ENCODE results near the gene MRPS15.
"Not testable (repeated sequence)": the region's sequence is repeated elsewhere in the genome, so short reads cannot be mapped to it uniquely, and the experiment has no call there.

MRPS15 gene

DNA sequence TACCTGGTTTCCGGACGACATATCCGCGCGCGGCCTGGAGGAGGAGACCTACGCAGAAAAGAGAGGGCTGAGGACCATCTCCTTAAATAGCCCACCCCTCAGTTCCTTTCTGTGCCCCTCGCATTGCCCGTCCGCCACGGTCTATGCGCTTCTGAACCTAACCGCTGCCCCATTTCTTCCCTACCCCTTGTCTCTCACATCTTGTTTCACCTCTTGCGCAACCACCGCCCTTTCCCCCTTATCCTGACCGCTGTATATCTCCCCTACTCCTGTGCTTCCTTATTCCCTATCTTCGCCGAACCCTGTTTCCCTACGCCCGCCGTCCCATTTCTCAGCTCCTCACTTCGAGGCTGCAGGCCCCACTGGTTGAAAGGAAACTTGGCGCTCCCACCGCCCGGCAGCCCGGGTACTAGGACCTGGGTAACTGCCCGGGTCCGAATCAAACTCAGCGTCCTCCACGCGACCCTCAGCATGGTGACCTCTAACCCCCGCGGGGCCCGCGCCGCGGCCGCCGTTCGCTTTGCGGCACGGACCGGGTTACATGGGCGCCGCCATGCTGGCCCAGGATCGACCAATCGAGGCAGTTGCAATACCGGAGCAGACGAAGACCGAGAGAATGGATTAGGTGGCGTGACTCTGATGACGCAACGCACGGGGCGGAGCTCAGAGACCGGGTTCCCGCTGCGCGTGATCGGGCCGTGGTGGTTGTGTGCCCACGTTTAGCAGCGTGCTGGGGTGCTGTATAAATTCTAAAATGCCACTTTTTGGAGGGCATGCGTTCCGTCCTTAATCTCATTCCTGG is at the start of gene MRPS15:
TSS of gene MRPS15 (minus strand) at position 582 of the 802 bp plus-strand sequence. CDS start at position 473, 109 bp downstream.
- peak; percentile 90 for DNase-seq (ENCODE audit: low spot score)

DNA sequence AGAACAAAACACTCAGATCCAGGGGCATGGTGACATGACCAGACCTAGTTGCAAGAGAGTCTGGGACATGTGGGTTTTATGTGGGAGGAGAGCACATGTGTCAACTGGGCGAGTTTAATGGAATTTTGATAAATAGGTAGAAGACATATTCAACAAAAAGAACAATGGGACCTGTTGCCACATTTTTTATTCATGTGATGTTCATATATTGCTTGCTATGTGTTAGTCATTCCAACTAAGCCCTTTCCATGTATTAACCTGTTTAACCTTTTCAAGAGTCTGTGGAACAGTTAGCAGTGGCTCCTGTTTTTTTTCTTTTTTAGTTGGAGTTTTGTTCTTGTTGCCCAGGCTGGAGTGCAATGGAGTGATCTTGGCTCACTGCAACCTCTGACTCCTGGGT is 48.7 kb upstream of the MRPS15 start:
- DNase-seq (ENCODE audit: low spot score) = no peak

DNA sequence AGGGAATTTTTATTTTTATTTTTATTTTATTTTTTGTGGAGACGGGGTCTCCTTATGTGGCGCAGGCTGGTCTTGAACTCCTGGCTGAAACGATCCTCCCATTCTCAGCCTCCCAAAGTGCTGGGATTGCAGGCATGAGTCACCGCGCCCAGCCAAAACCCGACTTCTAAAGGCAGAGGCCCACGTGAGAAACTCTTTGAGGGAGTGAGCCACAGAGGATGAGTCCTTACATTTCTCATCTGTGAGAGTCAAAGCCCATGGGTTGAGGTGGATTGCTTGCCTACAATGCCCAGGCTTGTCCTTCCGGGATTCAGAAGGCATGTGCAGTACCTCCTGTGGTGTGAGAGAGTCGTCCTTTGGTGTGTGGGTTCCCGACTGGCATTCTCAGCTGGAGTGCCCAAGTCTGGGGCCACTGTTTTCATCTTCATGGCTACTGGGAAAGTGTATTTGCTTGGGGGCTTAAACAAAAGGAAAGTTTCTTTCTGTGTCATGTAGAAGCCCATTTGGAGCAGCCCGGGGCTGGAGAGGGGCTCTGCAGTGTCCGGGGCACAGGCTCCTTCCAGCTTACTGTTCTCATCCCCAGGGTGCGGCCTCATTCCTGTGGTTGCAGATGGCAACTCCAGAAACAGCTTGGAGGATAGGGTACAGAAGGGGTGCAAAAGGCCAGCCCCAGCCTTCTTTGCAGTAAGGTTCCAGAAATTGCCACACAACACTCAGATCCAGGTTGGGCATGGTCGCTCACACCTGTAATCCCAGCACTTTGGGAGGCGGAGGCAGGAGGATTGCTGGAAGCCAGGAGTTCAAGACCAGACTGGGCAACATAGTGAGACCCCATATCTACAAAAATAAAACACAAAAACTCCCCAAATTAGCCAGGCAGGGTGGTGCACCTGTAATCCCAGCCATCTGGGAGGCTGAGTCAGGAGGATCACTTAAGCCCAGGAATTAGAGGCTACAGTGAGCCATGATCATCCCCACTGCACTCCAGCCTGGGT is 47.9 kb upstream of the MRPS15 start:
- peak; percentile 26 for DNase-seq (ENCODE audit: low spot score)

DNA sequence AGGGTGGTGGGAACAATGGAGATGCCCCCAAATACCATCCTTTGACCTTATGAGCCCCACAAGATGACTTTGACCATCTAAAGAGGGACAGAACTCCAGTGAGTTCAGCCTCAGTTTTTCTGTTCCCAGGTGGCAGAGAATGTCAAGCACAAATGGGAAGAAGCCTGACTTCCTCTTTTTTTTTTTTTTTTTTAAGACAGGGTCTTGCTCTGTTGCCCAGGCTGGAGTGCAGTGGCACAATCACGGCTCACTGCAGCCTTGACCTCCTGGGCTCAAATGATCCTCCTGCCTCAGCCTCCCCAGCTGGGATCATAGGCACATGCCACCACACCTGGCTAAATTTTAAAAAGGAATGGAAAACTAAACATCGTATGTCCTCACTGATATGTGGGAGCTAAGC is 47.0 kb upstream of the MRPS15 start:
- DNase-seq (ENCODE audit: low spot score) = not testable (repeated sequence)

DNA sequence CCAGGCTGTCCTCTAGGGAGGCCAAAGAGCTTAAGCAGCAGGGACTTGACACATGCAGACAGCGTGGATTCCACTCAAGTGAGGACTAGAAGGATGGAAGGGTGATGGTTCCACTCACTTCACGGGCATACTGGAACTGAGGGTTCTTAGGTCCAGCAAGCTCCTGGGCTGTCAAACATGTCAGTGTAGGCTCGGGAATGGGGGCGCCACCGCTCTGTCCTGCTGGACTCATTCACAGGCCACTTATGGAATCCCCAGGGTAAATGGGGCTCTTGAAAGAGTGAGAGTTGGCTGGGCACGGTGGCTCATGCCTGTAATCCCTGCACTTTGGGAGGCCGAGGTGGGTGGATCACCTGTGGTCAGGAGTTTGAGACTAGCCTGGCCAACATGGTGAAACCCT is 46.2 kb upstream of the MRPS15 start:
- no peak for DNase-seq (ENCODE audit: low spot score)

DNA sequence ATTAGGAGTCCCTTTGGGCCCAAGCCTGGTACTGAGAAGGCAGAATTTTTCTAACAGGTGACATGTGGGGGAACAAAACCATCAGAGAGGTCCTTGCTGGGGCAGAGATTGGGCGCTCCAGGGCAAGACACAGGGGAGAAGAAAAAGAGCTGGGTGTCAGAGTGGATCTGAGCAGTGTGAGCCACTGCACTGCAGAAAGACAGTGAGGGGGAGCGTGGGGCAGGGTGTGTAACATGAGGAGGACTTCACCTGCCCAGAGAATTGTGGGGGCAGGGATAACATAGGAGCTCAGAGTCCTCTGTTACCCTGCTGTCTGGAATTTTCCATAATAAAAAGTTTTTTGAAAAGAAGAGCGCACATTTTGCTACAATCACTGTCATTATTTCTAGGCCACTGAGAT is 44.1 kb upstream of the MRPS15 start:
- no peak for DNase-seq (ENCODE audit: low spot score)

DNA sequence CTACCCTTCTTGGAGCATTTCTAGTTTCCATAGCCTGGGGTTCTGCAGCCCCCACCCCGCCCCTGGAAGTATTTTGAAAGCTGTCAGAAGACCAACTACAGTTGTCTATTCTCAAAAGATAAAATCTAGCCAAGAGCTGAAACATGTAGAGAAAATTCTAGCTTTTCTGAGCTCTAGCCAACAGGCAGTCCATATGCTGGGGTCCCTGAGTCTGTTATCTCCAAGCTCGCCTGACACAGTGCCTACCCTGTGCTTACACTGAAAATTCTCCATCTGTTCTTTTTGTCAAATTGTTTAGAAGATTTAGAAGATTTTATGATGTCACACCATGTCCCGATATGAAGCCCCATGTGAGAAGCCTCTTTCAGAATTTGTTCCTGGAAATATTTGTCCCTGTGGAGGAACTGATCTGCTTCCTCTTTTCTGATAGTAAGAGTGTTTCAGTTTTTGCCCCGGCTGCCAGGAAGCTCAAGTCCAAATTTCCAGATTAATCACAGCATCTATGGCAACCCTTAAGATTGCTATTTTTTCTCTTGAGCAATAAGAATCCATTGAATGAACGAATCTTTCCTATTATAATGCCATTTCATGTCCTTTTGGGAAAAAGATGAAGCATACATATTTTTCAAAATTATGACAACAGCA is 42.2 kb upstream of the MRPS15 start:
- no peak for DNase-seq (ENCODE audit: low spot score)

DNA sequence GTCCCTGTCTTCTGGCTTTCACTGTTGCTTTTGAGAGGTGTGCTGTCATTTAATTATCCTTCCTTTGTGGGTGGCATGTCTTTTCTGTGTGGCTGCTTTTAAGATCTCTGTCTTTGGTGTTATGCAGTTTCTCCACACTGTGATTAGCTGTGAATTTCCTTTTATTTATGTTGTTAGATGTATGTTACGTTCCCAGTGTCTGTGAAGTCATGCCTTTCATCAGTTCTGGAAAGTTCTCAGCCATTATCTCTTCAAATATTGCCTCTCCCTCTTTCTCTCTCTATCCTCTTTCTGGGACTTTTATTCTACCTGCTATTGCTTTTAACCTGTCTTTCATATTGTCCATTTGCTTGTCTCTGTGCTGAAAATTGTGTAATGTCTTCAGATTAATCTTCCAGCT is 39.5 kb upstream of the MRPS15 start:
- DNase-seq (ENCODE audit: low spot score) = no peak

DNA sequence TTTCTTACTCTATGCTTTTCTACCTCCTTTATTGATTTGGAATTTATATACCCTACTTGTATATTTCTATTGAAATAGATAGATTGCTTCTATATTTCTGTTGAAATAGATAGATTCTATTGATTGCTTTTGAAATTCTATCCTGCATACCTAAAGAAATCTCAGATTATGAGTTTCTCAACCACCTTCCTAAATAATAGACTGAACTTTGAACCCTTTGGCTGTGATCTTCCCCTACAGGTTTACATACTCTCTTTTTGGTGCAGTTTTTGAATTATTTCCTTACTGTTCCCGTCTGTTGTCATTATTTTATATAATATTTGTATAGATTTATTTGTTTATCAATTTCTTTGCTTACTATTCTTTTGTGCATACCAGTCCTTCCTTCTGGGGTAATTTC is 39.0 kb upstream of the MRPS15 start:
- no peak for DNase-seq (ENCODE audit: low spot score)

DNA sequence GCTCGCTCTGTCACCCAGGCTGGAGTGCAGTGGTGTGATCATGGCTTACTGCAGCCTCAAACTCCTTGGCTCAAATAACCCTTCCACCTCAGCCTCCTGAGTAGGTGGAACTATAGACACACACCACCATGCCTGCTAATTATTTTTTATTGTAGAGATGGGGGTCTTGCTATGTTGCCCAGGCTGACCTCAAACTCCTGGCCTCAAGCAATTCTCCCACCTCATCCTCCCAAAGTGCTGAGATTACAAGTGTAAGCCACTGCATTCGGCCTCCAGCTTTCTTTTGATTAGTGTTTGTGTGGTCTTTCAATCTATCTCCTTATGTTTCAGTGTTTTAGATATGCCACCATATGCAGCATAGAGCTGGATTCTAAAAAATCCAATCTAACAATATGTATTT is 38.4 kb upstream of the MRPS15 start:
- no peak for DNase-seq (ENCODE audit: low spot score)

DNA sequence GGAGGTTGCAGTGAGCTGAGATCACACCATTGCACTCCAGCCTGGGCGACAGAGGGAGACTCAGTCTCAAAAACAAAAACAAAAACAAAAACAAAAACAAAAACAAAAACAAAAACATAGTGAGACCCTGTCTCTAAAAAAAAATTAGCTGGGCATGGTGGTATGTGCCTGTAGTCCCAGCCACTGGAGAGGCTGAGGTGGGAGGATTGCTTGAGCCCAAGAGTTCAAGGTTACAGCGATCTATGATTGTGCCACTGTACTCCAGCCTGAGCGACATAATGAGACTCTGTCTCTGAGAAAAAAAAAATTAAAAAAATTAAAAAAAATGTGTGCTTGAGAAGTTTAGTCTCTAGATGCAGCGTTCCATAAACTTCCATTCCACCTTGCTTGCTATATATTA is 37.7 kb upstream of the MRPS15 start:
- not testable (repeated sequence) for DNase-seq (ENCODE audit: low spot score)

DNA sequence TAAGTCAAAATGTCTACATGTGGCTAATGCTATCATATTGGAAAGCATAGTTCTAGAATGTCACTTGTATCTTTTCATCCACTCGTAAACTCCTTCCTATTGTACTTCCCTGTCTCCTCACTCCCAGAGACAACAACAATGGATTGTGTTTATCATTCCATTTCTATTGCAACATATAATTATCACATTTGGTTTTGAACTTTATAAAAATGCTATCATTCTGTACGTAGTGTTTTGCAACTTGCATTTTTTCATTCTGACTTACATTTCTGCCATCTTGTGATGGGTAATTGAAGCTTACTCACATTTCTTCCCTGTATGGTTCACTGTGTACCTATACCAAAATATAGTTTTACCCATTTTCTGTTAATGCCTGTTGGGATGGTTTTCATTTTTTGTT is 33.0 kb upstream of the MRPS15 start:
- DNase-seq (ENCODE audit: low spot score) = no peak

DNA sequence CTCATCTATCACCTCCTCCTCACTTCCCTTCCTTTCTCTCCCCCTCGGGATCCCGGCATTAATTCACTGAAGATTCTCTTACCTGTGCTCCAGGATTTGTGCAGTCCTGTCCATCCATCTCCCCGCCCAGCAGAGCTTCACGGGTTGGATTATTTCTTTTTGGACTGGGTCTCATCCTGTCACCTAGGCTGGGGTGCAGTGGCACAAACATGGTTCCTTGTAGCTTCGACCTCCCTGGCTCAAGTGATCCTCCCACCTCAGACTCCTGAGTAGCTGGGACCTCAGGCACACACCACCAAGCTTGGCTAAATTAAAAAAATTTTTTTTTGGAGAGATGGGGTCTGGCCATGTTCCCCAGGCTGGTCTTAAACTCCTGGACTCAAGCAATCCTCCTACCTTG is 30.8 kb upstream of the MRPS15 start:
- DNase-seq (ENCODE audit: low spot score) = no peak

DNA sequence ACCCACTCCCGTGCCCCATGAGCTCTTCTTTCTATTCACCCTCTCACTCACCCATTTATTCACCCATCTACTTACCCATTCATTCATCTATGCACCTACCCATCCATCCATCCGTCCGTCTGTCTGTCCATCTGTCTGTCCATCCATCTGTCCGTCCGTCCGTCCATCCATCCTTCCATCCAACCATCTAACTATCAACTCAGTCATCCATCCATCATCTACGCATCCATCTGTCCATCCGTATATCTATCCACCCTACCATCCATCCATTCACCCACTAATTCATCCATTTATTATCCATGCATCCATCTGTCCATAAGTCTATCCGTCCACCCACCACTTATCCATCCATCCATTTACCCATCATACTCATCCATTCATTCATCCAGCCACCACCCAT is 29.3 kb upstream of the MRPS15 start:
- no peak for DNase-seq (ENCODE audit: low spot score)

DNA sequence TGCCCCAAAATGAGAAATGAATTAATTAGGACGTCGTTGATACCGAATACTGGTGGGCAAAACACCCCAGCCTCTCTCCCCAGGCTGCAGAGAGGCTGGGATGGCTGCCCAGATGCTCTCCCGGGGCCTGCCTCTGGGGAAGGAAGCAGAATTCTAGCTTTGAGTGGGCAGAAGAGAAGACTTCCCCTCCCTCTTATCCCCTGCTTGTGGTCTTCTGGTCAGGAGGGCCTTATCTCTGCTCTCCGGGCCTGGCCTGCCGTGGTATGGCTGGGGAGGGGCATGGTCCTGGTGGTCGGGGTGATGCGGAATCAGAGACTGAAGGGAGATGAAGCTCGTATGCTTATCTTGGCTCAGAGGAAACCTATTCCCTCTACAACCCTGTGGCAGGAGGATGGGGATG is 28.3 kb upstream of the MRPS15 start:
- no peak for DNase-seq (ENCODE audit: low spot score)

DNA sequence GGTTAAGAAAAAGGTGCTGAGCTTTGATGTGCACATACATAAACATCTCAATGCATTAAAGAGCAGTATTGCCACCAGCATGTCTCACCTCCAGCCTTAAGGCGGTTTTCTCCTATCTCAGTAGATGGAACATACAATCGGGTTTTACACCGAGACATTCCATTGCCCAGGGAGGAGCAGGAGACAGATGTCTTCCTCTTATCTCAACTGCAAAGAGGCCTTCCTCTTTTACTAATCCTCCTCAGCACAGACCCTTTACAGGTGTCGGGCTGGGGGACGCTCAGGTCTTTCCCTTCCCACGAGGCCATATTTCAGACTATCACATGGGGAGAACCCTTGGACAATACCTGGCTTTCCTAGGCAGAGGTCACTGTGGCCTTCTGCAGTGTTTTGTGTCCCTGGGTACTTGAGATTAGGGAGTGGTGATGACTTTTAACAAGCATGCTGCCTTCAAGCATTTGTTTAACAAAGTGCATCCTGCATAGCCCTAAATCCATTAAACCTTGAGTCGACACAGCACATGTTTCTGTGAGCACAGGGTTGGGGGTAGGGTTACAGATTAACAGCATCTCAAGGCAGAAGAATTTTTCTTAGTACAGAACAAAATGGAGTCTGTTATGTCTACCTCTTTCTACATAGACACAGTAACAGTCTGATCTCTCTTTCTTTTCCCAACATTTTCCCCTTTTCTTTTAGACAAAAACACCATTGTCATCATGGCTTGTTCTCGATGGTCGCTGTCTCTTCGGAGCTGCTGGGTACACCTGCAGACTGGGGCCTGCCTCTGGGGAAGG is 25.3 kb upstream of the MRPS15 start:
- not testable (repeated sequence) for DNase-seq (ENCODE audit: low spot score)

DNA sequence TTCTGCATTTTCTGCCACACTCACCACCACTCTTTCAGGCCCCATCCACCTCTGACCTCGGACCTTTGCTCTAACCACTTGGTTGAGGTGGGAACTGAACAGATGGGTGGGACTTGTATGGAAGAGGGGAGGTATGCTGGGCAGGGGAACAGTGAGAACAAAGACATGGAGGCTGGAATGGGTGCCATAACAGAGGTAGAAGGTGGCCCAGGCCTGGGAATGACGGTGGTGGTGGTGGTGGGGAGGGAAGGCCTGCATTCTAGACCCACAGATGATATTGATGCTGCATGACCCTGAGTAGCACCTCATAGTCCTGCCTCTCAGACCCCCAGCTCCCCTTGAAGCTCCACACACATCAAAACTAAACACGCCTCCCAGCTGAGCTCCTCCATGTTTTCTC is 23.7 kb upstream of the MRPS15 start:
- no peak for DNase-seq (ENCODE audit: low spot score)

DNA sequence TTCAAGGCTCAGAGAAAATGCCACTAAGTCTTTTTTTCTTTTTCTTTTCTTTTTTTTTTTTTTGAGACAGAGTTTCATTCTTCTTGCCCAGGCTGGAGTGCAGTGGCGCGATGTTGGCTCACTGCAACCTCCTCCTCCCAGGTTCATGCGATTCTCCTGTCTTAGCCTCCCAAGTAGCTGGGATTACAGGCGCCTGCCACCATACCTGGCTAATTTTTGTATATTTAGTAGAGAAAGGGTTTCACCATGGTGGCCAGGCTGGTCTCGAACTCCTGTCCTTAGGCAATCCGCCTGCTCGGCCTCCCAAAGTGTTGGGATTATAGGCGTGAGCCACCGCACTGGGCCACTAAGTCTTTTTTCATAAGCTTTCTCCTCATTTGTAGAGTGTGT is 23.1 kb upstream of the MRPS15 start:
- DNase-seq (ENCODE audit: low spot score) = not testable (repeated sequence)

DNA sequence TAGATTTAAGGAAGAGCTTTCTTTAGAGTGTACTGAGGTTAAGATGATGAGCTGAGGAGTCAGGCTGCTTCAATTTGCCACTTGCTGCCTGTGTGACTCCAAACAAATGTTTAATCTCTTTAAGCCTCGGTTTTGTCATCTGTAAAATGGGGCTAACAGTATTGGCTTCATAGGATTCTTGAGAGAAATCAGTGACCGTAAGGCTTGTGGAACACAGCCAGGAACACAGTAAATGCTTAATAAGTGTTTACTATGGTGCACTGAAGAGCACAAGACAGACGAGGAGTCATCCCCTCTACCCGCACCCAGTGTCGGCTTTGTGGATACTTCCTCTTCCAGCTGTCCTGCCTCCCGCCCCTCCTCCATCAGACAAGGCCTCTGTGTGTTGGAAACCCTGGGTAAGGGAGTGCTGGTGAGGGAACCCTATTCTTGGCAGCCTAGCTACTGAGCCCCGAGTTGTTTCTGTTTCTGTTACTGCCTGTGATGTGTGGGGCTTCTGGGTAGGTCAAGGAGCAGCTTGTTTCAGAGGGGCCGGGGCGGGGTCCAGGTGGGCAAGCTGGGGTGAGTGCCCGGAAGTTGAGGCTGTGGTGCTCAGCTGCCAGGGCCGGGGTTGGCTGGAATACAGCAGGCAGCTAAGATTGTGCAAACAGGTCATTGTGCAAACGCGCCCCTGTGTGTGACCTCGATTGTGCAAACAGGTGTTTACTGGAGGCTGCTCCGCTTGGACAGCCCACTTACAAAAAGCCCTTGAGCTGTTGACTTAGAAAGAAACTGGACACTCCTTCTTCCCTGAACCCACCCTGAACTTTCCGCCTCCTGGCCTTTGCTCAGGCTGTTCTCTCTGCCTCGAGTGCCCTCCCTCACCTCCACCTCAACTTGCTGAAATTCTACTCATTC is 22.5 kb upstream of the MRPS15 start:
- DNase-seq (ENCODE audit: low spot score) = no peak

DNA sequence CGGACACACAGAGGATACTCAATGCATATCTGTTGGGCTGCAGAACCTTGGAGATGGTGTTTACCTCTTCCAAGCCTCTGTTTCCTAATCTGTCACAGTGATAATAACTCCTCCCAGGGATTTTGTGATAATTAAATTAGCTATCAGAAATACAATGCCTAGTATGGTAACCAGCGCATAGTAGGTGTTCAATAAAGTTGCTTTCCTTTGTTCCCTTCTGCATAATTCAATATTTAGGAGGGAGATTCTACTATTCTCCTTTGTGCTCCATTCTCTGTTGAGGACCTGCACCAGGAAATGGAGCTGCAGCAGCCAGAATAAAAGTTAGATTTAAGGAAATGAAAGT is 21.9 kb upstream of the MRPS15 start:
- DNase-seq (ENCODE audit: low spot score) = no peak

DNA sequence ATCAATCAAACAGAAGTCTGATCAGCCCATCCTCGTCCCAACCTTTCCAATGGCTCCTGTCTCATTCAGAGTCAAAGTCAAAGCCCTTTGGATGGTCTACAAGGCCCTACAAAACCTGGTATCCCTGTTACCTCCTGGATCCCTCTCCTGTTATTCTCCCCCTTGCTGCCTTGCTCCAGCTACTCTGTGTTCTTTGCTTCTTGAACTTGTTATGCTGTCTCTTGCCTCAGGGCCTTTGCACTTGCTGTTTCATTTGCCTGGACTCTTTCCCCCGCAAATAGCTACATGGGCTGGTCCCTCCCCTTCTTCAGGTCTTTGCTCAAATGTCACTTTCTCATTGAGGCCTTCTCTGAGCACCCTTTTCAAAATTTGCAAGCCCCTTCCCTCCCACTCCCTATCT is 19.9 kb upstream of the MRPS15 start:
- no peak for DNase-seq (ENCODE audit: low spot score)
